TTC549 (cell line): Measurements from ENCODE around the gene PRKAG2.
A peak's percentile ranks its signal among the peaks of the same experiment; 100 is the strongest.
"Not testable (repeated sequence)": the region's sequence is repeated elsewhere in the genome, so short reads cannot be mapped to it uniquely, and the experiment has no call there.

Experiments
- FAIRE-seq: peaks from 2 replicates; lab custom pipeline; 2012; peaks lifted over from hg19 to GRCh38; lab: Jason Lieb, UNC

PRKAG2 gene

DNA sequence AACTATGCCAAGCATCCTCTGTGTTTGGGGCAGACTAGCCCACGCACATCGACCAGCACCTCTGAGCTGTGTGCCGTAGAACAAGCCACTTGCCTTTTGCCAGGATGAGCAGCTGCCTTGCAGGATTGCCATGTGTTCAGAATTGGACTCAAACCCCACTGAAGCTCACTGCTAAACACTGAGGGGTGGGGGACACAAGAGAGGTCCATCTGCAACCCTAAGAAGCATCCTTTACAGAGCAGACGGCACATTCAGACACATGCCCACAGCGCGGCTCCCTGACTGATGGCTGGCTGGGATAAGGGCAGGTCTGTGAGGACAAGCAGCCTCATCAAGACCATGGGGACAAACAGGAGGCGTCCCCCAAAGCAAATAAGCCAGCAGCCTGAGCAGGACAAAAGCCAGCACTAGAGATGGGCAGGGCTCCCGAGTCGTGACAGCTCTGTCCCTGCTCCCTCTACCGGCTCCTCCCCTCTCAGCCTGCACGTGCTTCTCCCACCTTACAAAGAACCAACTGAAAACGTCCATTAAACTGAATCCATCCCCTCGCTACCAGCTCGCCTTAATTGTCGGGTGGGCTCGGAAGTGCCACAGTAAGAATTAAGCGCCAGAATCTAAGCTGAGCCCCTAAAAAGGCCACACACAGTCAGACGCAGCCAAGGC, 114.2 kb downstream of the PRKAG2 start:
- FAIRE-seq = no peak

DNA sequence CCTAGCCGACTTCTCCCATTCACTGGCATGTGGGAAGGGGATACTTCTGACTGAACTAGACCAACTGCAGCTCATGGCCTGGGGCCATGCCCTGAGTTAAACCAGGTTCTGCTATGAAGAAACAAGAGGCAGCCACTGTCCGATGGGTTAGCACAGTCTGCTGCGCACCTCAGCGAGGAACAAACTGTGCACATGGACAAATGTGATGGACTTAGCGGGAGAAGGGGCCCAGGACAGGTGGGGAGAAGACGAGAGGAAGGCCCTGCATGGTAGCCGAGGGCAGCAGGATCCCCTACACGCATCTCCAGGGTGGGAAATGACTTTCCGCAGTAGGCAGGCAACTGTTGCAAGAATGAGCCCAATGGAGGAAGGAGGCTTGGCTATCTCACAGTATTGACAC, 115.0 kb downstream of the PRKAG2 start:
- FAIRE-seq = no peak

DNA sequence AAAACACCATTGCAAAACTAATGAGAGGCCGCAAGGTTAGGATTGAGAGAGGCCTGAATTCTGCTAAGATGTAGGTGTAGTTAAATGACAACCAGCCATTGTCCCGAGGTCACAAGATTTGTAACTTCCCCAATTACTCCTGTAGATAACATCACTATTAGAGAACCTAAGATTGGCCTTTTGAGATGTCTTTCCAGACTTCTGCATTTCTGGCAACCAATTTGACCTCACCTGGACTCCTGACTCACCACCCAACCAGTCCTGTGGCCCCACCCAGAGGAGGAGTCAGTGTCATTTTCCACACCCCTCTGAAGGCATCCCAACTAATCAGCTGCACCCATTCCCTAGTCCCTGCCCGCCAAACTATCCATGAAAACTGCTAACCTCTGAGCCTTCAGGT, 115.7 kb downstream of the PRKAG2 start:
- no peak for FAIRE-seq

DNA sequence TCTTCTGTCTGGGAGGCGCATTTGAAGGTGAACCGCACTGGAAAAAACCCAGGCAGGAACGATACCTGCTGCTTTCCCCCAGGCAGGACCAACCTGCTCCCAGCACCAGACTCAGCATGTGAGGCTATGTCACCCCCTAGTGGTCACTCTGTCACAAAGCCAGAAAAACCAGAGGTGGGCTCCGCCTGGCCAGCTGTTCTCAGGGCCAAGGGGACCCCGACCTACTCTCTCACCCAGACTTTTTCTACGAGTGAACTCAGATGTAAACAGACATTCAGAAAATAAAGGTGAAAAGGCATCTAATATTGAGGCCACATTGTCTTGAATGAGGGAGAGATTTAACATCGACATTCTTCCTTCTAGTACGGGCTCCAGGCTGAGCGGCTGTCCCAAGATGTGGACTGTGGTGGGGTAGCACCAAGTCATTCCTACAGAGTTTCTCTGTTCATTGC, 117.3 kb downstream of the PRKAG2 start:
- FAIRE-seq = peak; percentile 11

DNA sequence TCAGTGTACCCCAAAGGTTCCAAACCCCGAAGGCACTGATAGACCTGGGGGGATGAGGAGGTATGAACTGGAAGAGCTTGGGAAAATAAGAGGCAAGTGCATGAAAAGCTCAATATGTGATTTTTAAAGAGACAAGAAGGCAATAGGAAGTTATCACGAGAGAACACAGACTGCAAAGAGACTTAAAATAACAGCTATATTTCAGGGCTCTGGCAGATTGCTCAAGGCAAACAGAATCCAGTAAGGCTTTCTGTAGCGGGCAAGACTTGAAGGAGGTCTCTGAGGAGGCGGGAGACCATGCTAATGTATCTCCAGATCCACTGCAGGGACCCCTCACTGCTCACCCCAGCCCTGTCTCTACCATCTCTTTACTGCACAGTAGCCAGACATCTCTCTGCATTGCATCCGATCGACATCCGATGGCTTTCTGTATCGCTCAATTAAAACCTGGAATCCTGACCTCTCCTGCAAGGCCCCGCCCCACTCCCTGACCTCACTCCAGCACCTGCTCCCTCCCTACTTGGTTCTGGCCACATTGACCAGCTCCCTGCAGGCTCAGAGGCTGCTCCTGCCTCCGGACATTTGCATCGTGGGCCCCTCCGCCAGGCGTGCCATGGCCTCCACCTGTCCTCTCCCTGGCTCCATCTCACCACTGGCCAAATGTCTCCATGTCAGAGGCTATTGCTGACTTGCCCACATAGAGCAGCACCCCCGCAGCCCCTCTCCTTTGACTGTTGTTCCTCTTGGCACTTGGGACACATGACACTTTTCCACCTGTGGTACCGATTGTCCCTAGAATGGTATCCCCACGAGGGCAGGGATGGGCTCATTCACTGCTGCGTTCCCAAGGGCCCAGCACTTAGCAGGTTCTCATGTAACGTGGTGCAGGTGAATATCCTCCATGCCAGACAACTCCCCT, 118.0 kb downstream of the PRKAG2 start:
- no peak for FAIRE-seq

DNA sequence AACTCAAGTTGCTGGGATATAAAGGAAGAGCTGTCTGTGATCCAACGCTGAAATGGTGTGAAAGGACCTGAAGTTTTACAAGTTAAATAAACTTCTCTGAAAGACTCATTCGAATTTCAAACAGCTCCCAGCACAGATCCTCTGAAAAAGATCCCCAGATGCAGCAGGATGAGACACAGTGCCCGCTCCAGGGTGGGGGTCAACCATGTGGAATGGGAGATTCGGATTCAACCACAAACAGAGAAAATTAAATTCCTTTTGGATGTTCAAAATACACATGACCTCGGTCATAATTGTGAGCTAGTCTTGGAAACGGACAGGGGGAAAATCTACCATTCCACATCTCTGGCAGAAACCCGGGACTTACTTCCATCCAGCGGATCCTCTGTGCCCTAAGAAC, 119.6 kb downstream of the PRKAG2 start:
- FAIRE-seq = no peak

DNA sequence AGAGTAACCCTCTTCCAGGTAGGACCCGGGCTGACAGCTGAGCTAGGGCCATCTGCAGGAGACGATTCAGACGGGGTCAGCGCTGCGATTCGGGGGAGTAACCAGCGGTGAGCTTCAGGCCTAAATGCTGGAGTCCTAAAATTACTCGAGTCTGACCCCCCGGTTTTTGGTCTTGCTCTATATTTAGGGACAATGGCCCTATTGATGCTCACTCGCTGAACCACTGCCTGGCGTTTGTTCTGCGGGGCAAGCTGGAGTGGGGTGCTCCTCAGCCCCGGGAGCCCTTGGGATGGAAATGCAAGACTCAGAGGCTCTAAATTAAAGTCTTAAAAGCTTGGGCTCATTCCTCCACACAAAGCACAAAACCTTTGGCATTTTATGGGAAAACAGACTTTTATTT, 120.0 kb downstream of the PRKAG2 start:
- FAIRE-seq = no peak

DNA sequence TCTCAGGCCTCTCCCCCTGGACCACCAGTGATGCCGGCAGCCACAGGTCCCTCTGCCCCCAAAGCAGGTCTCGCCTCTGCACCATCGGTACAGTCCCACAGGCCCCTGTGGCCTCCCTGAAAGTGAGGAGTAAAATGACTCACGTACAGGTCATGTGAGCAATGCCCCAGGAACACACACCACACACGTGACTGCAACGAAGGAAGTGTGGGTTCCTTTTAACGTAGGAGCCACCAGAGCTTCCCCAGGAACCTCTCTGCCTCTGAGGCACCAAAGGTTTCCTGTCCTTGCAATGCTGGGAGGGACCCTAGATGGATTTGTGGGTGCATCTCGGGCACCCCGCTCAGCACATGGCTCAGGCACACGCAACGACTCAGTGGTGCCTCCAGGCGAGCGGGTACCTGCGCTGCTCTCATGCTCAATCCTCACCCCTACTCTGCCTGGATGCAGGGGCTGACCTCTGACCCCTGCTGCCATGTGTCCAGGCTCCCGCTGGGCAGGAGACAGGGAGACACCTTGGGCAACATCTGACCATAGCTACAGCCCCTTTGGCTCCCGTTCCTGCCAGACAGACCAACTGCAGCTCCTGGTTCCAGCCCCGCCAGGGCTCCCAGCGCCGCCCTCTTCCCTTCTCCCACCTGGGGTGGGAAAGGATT, 120.7 kb downstream of the PRKAG2 start:
- FAIRE-seq = no peak

DNA sequence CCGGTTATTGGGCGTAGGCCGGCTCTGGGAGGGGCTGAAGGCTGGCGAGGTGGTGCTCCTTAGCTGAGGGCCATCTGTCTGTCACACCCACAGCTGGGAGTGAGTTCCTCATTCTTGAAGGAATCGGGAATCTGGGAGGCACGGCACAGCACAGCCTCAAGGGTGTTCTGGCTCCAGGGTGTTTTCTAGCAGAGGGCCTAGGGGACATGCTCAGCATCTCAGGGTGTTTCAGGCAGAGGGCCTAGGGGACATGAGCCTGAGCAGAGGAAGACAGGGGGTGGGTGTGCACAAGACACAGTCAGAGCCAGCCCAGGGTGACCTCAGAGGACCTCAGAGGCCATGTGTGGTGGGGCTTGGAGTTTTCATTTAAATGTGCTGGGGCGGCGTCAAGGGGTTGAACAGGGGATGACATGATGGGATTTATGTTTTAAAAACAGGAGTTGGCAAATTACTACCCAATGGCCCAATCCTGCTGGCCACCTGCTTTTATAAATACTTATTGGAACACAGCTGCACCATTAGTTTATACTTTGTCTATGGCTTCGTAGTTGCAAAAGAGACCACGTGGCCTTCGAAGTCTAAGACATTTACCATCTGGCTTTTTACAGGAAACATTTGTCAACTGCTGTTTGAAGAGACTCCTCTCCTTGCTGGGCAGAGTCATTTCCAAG, 121.6 kb downstream of the PRKAG2 start:
- FAIRE-seq = no peak

DNA sequence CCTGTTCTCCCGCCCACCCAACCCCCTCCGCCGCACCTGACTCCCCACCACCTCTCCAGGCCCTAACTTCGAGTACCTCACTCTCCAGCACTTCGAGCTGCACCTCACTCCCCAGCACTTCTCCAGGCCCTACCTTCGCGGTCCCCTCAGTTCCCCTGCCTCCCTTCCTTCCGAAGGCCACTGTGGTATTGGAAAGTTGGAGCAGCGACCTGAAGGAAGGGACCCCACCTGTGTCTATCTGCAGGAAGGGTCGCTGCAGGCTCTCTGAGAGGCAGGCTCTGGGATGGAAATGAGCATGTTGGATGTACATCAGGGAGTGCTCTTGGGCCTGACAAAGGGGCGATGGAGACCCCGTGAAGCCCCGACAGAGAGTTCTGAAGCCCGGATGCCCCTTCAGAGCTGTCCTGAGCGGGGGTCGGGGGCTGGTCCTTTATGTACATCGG, 122.2 kb downstream of the PRKAG2 start:
- no peak for FAIRE-seq

DNA sequence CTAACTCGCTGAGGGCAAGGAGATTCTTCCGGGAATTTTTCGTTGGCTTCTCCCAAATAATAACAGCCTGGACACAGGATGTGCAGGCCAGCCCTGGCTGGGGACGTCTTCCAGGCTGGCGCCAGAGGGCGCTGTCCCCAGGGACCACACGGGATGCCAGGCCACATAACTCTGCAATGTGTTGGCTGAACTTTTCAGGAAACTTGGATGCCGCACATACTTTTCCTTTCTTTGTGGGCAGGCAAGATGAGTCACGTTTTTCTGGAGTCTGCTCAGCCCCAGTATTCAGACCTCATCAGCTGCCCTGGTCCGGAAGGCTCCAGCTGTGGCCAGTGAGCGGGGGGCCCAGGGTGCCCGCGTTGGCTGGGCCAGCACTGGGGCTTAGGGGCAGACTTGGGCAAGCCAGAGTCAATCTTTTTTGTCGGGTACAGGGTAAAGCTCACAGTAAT, 122.7 kb downstream of the PRKAG2 start:
- FAIRE-seq = peak; percentile 90

DNA sequence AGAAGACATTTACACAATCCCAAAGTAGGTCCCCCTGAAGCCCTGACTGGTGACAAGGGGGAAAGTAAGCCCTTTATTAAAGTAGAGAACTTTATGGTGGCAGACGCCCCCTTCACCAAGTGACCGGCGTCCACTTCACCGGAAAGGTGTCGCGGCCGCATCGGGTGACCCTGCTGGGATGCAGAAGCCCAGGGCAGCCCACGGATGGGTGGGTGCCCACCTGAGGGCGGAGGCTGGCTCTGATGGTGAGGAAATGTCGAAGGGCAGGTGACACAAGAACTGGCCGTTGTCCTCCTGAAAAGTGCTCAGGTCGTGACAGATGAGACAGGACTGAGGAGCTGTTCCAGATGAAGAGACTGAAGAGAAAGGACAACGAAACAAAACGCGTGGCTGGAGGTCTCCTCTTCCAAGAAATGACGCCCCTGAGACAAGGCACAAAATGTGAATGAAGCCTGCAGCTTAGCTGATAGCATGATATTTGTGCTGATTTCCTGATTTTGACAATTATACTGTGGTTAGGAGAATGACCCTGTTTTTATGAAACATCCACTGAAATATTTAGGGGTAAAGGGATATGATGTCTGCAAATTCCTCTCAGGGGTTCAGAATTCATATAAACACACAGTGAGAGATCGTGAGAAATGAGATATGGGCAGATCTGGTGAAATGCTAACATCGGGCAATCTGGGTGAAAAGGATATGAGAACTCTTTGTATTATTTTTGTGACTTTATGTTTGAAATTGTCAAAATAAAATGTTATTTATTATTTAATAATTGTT, 123.9 kb downstream of the PRKAG2 start:
- FAIRE-seq = no peak

DNA sequence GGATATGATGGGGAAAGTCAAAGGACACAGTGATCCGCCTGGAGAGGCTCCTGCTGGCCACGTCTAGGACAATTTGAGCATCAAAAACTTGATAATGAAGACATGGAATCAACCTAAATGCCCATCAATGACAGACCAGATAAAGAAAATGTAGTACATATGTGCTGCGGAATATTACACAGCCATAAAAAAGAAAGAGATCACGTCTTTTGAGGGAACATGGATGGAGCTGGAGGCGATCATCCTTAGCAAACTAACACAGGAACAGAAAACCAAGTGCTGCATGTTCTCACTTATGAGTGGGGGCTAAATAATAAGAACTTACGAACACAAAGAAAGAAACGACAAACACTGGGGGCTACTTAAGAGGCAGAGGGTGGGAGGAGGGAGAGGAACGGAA, 124.9 kb downstream of the PRKAG2 start:
- FAIRE-seq = no peak

DNA sequence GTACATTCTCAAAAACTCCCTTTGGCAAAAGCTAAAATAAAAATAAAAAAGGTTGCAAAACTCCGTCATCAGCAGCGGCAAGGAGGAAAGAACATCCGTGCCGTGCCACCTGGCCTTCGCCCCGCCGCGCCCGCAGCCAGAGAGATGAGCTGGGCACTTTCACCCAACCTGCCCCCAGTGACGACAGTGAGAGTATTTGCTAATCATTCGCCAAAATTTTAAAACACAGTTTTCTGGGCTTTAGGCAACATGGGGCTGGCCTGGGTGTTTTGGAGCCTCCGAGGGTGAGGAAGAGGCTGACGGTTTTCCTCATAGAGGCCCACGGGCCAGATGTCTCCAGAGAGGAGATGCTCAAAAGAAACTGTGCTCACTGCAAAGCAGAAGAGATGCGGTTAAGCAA, 128.2 kb downstream of the PRKAG2 start:
- no peak for FAIRE-seq

DNA sequence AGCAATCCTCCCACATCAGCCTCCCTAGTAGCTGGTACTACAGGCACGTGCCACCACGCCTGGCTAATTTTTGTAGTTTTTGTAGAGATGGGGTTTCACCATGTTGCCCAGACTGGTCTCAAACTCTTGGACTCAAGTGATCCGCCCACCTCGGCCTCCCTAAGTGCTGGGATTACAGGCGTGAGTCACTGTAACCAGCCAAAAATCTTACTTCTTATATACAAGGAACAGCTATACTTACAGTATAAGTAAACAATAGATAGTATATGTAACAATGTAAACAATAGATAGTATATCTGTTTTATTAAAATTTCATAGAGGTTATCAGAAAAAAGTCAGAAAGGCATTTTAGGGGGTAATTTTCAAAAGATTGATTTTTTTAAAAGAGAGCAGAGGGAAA, 128.9 kb downstream of the PRKAG2 start:
- not testable (repeated sequence) for FAIRE-seq

DNA sequence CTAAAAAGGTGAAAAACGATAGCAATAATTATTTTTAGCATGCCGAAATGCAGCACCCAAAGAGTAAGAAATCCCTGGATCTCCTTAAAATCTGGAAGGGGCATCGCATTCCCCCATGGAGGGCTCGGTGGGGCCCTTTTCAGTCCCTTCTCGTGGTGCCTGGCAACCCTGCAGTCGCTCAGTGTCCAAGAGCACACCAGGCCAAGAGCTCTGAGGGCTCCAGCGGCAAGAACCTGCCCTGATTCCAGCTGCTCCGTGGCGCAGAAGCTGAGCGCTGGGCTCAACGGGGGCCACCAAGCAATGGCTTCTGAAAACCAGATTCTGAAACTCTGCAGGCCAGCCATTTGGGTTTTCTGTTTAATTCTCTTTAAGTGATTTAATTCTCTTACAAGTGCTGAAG, 131.2 kb downstream of the PRKAG2 start:
- FAIRE-seq = no peak

DNA sequence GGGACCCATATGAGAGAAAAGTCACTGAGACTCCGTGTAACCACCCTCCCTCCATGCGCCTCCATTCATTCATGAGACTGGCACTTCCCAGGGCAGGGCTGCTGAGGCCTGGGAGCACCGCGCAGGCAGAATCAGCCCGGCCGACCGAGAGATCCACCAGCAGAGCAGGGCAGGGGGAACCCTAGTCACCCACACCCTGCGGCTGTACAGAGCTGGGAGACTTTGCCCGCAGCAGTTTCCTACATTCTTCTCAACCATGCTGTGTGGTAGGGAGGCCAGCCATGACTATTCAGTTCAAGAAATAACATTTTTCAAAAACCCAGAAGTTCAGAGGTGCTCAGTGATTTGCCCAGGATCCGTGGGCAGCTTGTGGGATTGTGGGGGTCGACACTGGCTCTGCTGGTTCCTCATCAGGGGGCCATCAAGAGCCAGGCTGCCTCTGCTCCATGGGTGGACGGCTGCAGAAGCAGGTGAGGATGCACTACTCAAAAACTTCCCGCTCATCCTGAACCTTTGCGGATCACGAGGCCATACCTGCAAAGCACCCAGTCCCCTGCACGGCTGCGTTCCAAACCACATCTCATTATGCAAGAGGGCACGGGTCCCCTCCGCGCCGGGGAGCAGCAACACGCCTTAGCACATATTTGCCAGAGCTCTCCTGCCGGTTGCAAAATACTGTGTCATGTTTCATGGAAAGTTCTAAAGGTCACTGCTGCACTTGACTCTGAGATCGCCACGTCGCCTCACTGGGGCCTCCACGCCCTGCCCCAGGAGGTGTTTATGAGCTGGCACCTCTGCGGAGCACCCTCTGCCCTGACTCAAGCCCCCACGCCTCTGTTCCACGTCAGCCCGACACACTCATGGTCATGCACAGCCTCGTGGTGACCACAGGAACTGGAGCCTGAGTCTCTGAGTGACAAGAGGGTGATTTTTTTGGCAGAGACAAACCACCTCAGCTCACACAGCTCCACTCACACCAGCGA, 132.0 kb downstream of the PRKAG2 start:
- no peak for FAIRE-seq

DNA sequence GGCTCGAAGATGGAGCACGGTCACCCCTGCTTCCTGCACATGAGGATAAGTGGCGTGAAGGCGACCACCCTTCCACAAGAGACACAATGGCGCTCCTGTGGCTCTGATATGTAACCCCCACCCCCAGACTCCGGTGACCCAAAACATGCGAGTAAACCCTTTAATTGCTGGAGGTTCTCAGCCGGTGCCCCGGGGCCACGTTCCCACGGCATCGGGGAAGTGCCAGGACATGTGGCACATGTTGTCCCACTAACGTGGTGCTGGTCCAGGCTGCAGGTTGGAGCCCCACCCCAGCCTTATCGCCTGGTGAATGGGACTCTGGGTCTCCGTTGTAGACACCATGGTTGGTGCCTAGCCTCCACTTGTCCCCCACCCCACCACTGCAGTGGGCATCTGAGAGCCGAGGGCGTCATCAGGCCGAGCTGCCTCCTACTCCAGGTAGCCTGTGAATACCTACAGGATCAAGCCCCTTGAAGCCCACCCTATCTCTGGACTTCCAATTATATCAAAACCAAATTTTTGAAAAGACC, 132.8 kb downstream of the PRKAG2 start:
- no peak for FAIRE-seq

DNA sequence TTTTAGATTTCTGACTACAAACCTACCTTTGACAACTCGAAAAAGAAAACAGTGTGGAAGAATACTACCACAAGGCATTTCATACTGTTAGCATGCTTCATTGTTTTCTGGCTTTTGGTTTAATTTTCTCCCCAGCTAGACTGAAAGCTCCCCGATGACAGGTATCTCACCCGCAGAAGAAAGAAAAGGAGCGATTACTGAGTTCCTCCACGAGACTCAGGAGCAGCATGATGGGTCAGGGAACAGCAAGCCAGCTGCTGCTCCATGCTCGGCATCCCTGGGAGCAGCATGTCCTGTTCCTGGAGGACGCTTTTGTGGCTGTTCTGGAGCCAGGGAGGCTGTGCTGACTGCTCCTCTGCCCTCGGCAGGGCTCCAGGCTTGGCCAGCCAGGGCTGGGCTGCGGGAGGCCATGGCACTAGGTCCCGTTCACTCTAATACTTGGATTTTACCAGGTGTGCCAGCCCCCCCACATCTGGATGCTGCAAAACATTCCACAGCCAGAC, 133.4 kb downstream of the PRKAG2 start:
- no peak for FAIRE-seq
